ENCODE results near the gene ASPDH.

- TF ChIP-seq CBFB (CRISPR knock-in tag; IDR thresholded peaks at IDR 0.05; ENCODE audit: low read depth) = no peak
- no peak for TF ChIP-seq ESRRA (CRISPR knock-in tag; IDR thresholded peaks at IDR 0.05; ENCODE audit: borderline replicate concordance)
- TF ChIP-seq ZNF317 (CRISPR knock-in tag; IDR thresholded peaks at IDR 0.05; ENCODE audit: borderline replicate concordance, low read depth) = no peak
- TF ChIP-seq CTCF (IDR thresholded peaks at IDR 0.05) = peak; percentile 37; the same call in 1 of the 2 replicates
- no peak for TF ChIP-seq EMX1 (CRISPR knock-in tag; IDR thresholded peaks at IDR 0.05)
- TF ChIP-seq, protein P1, sequence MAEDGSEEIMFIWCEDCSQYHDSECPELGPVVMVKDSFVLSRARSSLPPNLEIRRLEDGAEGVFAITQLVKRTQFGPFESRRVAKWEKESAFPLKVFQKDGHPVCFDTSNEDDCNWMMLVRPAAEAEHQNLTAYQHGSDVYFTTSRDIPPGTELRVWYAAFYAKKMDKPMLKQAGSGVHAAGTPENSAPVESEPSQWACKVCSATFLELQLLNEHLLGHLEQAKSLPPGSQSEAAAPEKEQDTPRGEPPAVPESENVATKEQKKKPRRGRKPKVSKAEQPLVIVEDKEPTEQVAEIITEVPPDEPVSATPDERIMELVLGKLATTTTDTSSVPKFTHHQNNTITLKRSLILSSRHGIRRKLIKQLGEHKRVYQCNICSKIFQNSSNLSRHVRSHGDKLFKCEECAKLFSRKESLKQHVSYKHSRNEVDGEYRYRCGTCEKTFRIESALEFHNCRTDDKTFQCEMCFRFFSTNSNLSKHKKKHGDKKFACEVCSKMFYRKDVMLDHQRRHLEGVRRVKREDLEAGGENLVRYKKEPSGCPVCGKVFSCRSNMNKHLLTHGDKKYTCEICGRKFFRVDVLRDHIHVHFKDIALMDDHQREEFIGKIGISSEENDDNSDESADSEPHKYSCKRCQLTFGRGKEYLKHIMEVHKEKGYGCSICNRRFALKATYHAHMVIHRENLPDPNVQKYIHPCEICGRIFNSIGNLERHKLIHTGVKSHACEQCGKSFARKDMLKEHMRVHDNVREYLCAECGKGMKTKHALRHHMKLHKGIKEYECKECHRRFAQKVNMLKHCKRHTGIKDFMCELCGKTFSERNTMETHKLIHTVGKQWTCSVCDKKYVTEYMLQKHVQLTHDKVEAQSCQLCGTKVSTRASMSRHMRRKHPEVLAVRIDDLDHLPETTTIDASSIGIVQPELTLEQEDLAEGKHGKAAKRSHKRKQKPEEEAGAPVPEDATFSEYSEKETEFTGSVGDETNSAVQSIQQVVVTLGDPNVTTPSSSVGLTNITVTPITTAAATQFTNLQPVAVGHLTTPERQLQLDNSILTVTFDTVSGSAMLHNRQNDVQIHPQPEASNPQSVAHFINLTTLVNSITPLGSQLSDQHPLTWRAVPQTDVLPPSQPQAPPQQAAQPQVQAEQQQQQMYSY (CRISPR knock-in tag; IDR thresholded peaks at IDR 0.05) = no peak
- no peak for TF ChIP-seq ZNF138 (CRISPR knock-in tag; conservative IDR thresholded peaks at IDR 0.05)
- TF ChIP-seq ELF4 (CRISPR knock-in tag; IDR thresholded peaks at IDR 0.05; ENCODE audit: low read depth) = no peak
- TF ChIP-seq, protein P2, sequence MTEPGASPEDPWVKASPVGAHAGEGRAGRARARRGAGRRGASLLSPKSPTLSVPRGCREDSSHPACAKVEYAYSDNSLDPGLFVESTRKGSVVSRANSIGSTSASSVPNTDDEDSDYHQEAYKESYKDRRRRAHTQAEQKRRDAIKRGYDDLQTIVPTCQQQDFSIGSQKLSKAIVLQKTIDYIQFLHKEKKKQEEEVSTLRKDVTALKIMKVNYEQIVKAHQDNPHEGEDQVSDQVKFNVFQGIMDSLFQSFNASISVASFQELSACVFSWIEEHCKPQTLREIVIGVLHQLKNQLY (CRISPR knock-in tag; IDR thresholded peaks at IDR 0.05) = no peak
- TF ChIP-seq JAZF1 (CRISPR knock-in tag; IDR thresholded peaks at IDR 0.05) = no peak
- no peak for TF ChIP-seq TP53 (CRISPR knock-in tag; IDR thresholded peaks at IDR 0.05)
- TF ChIP-seq RELA (CRISPR knock-in tag; IDR thresholded peaks at IDR 0.05; ENCODE audit: borderline replicate concordance) = no peak
These were observed 34.6 kb downstream of the ASPDH start for GRCh38 chr19:50478901-50479715.

Data from WTC11 (cell line).